BLaER1 treated with 17β-estradiol and CSF1 and Interleukin-3, amounts not matched to agents 10 nM and 100 nM (cell line): ENCODE data around the gene RNF167.

Experiments
- H3K27ac ChIP-seq, 11 experiments: shearing (Covaris generic); formaldehyde crosslinking; 2 replicates each; pipeline ENCODE4 v1.8.1; 2022
- H3K27me3 ChIP-seq, 11 experiments: shearing (Covaris generic); formaldehyde crosslinking; 2 replicates each; pipeline ENCODE4 v1.8.1; 2022
- H3K36me3 ChIP-seq, 11 experiments: shearing (Covaris generic); formaldehyde crosslinking; 2 replicates each; pipeline ENCODE4 v1.8.1; 2022
- H3K4me1 ChIP-seq, 10 experiments: shearing (Covaris generic); formaldehyde crosslinking; 2 replicates each; pipeline ENCODE4 v1.8.1; 2022
- H3K4me2 ChIP-seq, 11 experiments: shearing (Covaris generic); formaldehyde crosslinking; 2 replicates each; pipeline ENCODE4 v1.8.1; 2022
- H3K4me3 ChIP-seq, 10 experiments: shearing (Covaris generic); formaldehyde crosslinking; 2 replicates each; pipeline ENCODE4 v1.8.1; 2022
- H3K9ac ChIP-seq, 11 experiments: shearing (Covaris generic); formaldehyde crosslinking; 2 replicates each; pipeline ENCODE4 v1.8.1; 2022
- H3K9me3 ChIP-seq, 11 experiments: shearing (Covaris generic); formaldehyde crosslinking; replicated peaks in 1 of 11; 2 replicates each; pipeline ENCODE4 v1.8.1; 2022
- H4K20me1 ChIP-seq, 11 experiments: shearing (Covaris generic); formaldehyde crosslinking; 2 replicates each; pipeline ENCODE4 v1.8.1; 2022
- Cebpa-rat ChIP-seq, 11 experiments: shearing (Covaris generic); IDR thresholded peaks; 2 replicates each; pipeline ENCODE4 v1.8.1; 2022

Gene RNF167

GRCh38 chr17:4895657-4896331, 44.3 kb upstream of the RNF167 start:
- peaks cover 26 to 38% (median 28%) of the 10 kb centered on the region in 11 experiments for H3K27me3 ChIP-seq
- 0 out of 22 replicates have a peak overlapping the region, but pooled peaks of 1 of the 11 experiments have one; percentile 26 for H3K9ac ChIP-seq
- TF ChIP-seq Cebpa-rat (IDR thresholded peaks at IDR 0.05) = no peak
- H3K9me3 ChIP-seq = no peaks in the 10 kb centered on the region
- H3K4me3 ChIP-seq = no peak overlapping the region
- H3K27ac ChIP-seq = no peak overlapping the region
- H3K36me3 ChIP-seq = peaks cover 46 to 75% (median 68%) of the 10 kb centered on the region in 11 experiments
- H4K20me1 ChIP-seq = peaks cover 0 to 45% (median 0%) of the 10 kb centered on the region in 11 experiments; a peak in 10 of 22 replicates
- peak overlapping the region in 4 of 11 experiments; percentile 2 to 30 (median 22); a peak in 6 of 22 replicates for H3K4me2 ChIP-seq
- H3K4me1 ChIP-seq = peaks cover 23 to 73% (median 29%) of the 10 kb centered on the region in 10 experiments

- Histone ChIP-seq H3K9me3 (no peaks in the 10 kb centered on the region), H3K36me3 (peaks cover 45 to 67% (median 60%) of the 10 kb centered on the region in 11 experiments), H3K4me2 (peak overlapping the region in 1 of 11 experiments; percentile 30; a peak in 1 of 22 replicates), H3K27me3 (peaks cover 26 to 44% (median 35%) of the 10 kb centered on the region in 11 experiments), H3K27ac (no peak overlapping the region), H3K4me3 (no peak overlapping the region), H3K9ac (0 out of 22 replicates have a peak overlapping the region, but pooled peaks of 1 of the 11 experiments have one; percentile 26), H4K20me1 (peaks cover 0 to 45% (median 0%) of the 10 kb centered on the region in 11 experiments; a peak in 10 of 22 replicates), H3K4me1 (peaks cover 27 to 78% (median 34%) of the 10 kb centered on the region in 10 experiments)
- TF ChIP-seq Cebpa-rat (IDR thresholded peaks at IDR 0.05) = no peak
Observed at GRCh38 chr17:4896332-4897197, 43.5 kb upstream of the RNF167 start.

DNA sequence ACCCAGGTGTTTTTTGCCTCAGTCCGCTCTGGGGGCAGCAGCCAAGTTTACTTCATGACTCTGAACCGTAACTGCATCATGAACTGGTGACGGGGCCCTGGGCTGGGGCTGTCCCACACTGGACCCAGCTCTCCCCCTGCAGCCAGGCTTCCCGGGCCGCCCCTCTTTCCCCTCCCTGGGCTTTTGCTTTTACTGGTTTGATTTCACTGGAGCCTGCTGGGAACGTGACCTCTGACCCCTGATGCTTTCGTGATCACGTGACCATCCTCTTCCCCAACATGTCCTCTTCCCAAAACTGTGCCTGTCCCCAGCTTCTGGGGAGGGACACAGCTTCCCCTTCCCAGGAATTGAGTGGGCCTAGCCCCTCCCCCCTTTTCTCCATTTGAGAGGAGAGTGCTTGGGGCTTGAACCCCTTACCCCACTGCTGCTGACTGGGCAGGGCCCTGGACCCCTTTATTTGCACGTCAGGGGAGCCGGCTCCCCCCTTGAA, 42.8 kb upstream of the RNF167 start:
- peaks cover 29 to 80% (median 37%) of the 10 kb centered on the region in 10 experiments for H3K4me1 ChIP-seq
- no peak overlapping the region for H3K9ac ChIP-seq
- H3K36me3 ChIP-seq = peaks cover 39 to 61% (median 53%) of the 10 kb centered on the region in 11 experiments
- H3K27ac ChIP-seq = no peak overlapping the region
- H4K20me1 ChIP-seq = peaks cover 0 to 45% (median 0%) of the 10 kb centered on the region in 11 experiments; a peak in 10 of 22 replicates
- no peak for TF ChIP-seq Cebpa-rat (IDR thresholded peaks at IDR 0.05)
- no peak overlapping the region for H3K4me2 ChIP-seq
- no peaks in the 10 kb centered on the region for H3K9me3 ChIP-seq
- peaks cover 26 to 44% (median 35%) of the 10 kb centered on the region in 11 experiments for H3K27me3 ChIP-seq
- no peak overlapping the region for H3K4me3 ChIP-seq

- H3K4me2 ChIP-seq = no peak overlapping the region
- H3K27ac ChIP-seq = no peak overlapping the region
- peaks cover 0 to 45% (median 0%) of the 10 kb centered on the region in 11 experiments; a peak in 10 of 22 replicates for H4K20me1 ChIP-seq
- no peak overlapping the region for H3K4me3 ChIP-seq
- H3K36me3 ChIP-seq = peaks cover 39 to 55% (median 48%) of the 10 kb centered on the region in 11 experiments
- TF ChIP-seq Cebpa-rat (IDR thresholded peaks at IDR 0.05) = no peak
- no peaks in the 10 kb centered on the region for H3K9me3 ChIP-seq
- no peak overlapping the region for H3K9ac ChIP-seq
- peaks cover 35 to 81% (median 42%) of the 10 kb centered on the region in 10 experiments for H3K4me1 ChIP-seq
- H3K27me3 ChIP-seq = peaks cover 26 to 44% (median 35%) of the 10 kb centered on the region in 11 experiments
Observed at GRCh38 chr17:4897785-4898184, 42.3 kb upstream of the RNF167 start.

GRCh38 chr17:4898351-4898750, 41.7 kb upstream of the RNF167 start:
- no peak for TF ChIP-seq Cebpa-rat (IDR thresholded peaks at IDR 0.05)
- Histone ChIP-seq H3K4me3 (peak overlapping the region in 3 of 10 experiments; percentile 51 to 66 (median 54); a peak in 2 of 20 replicates), H4K20me1 (peaks cover 0 to 39% (median 0%) of the 10 kb centered on the region in 11 experiments; a peak in 10 of 22 replicates), H3K9ac (peak overlapping the region in 4 of 11 experiments; percentile 4 to 67 (median 28); a peak in 5 of 22 replicates), H3K36me3 (peaks cover 37 to 50% (median 42%) of the 10 kb centered on the region in 11 experiments), H3K27ac (no peak overlapping the region), H3K27me3 (peaks cover 26 to 44% (median 35%) of the 10 kb centered on the region in 11 experiments), H3K9me3 (no peaks in the 10 kb centered on the region), H3K4me2 (peak overlapping the region; percentile 64 to 89 (median 80); a peak in 20 of 22 replicates), H3K4me1 (peaks cover 40 to 82% (median 48%) of the 10 kb centered on the region in 10 experiments)

DNA sequence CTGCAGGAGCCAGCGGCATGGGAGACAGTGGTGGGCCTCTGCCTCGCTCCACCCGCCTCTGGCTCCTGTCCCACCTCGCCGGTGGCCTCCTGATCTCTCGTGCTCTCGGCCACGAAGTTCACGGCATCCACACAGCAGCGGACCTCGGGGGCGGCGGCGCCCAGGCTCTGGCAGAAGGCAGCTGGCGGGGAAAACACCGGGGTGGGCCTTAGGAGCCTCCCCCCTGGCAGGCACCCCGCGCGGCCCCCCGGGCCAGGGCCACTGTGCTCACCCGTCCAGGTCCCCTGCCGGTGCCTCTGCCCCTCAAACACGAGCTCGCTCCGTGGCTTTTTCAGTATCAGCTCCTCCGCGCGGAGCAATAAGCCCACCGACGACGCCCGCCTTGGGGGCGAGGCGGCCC, 41.1 kb upstream of the RNF167 start:
- Histone ChIP-seq H3K27ac (peak overlapping the region in 6 of 11 experiments; percentile 25 to 42 (median 38); a peak in 7 of 22 replicates), H3K4me2 (peak overlapping the region; percentile 64 to 89 (median 80)), H4K20me1 (peaks cover 0 to 35% (median 0%) of the 10 kb centered on the region in 11 experiments; a peak in 10 of 22 replicates), H3K9ac (peak overlapping the region; percentile 21 to 70 (median 60); a peak in 19 of 22 replicates), H3K36me3 (peaks cover 33 to 44% (median 36%) of the 10 kb centered on the region in 11 experiments), H3K27me3 (peaks cover 26 to 44% (median 35%) of the 10 kb centered on the region in 11 experiments), H3K4me3 (peak overlapping the region; percentile 36 to 66 (median 52); a peak in 19 of 20 replicates), H3K9me3 (no peaks in the 10 kb centered on the region), H3K4me1 (peaks cover 42 to 82% (median 54%) of the 10 kb centered on the region in 10 experiments)
- TF ChIP-seq Cebpa-rat (IDR thresholded peaks at IDR 0.05) = no peak

- H3K4me3 ChIP-seq = peak within 1 kb of the TSS; percentile 36 to 66 (median 52)
- H3K27ac ChIP-seq = peak within 1 kb of the TSS in 6 of 11 experiments; percentile 25 to 70 (median 41); a peak in 10 of 22 replicates
- peak within 1 kb of the TSS; percentile 64 to 89 (median 80) for H3K4me2 ChIP-seq
- H3K4me1 ChIP-seq = peaks cover 42 to 76% (median 54%) of the 10 kb centered on the region in 10 experiments
- peak in 6 of 11 experiments; percentile 28 to 86 (median 56); a peak in 5 of 22 replicates for TF ChIP-seq Cebpa-rat (IDR thresholded peaks at IDR 0.05)
- no peaks in the 10 kb centered on the region for H3K9me3 ChIP-seq
- peaks cover 28 to 37% (median 30%) of the 10 kb centered on the region in 11 experiments for H3K36me3 ChIP-seq
- peaks cover 26 to 44% (median 35%) of the 10 kb centered on the region in 11 experiments for H3K27me3 ChIP-seq
- H4K20me1 ChIP-seq = peaks cover 0 to 30% (median 0%) of the 10 kb centered on the region in 11 experiments; a peak in 9 of 22 replicates
- peak within 1 kb of the TSS; percentile 25 to 70 (median 60); a peak in 19 of 22 replicates for H3K9ac ChIP-seq
Observed at GRCh38 chr17:4899341-4900230, 40.5 kb upstream of the RNF167 start, which contains the start of gene C17orf107. TSS of gene C17orf107 (plus strand) at chr17:4899536. CDS start at chr17:4899763, 227 bp downstream.
